Pancreas (tissue), 10 donors: ENCODE measurements around the gene BZW2. TPM values are rescaled to one million over a fixed set of nuclear protein-coding genes. Genes with fewer than 3 reads are reported as not detected.
A peak's percentile ranks its signal among the peaks of the same experiment; 100 is the strongest.
"Not testable (repeated sequence)": the region's sequence is repeated elsewhere in the genome, so short reads cannot be mapped to it uniquely, and the experiment has no call there.

Source experiments
- ATAC-seq, 4 donors: fragments of 200-7000 bp; cut with Tn5 transposase; one replicate each; pipeline versions ENCODE4 v1.8.0 to v1.9.1; 2020; ENCODE audit warnings: mild to moderate bottlenecking in 4 of 4, moderate library complexity in 4 of 4
- DNase-seq, 6 donors: peaks; one replicate each; pipeline ENCODE4 v3.0.0-alpha.2; 2020
- FAIRE-seq: peaks from 2 replicates; lab custom pipeline; 2012; peaks lifted over from hg19 to GRCh38; lab: Jason Lieb, UNC
- H3K27ac ChIP-seq, 4 donors: fragments of 200-600 bp; sonication (generic); 1 replicate in 3 of 4; 2 replicates in 1 of 4; pipeline versions ENCODE4 v1.5.0 to v1.8.0; 2020
- H3K27me3 ChIP-seq, 4 donors: fragments of 200-600 bp; one replicate each; pipeline ENCODE4 v1.8.0; 2021
- H3K36me3 ChIP-seq, 3 donors: fragments of 200-600 bp; sonication (generic) in 1 of 3; one replicate each; pipeline versions ENCODE4 v1.5.0 to v1.8.0; 2020 to 2021
- H3K4me1 ChIP-seq, 3 donors: fragments of 200-600 bp; one replicate each; pipeline ENCODE4 v1.8.0; 2021
- H3K4me3 ChIP-seq, 4 donors: fragments of 200-600 bp; sonication (generic) in 2 of 4; one replicate each; pipeline versions ENCODE4 v1.5.0 to v1.8.0; 2020 to 2021
- H3K9me3 ChIP-seq, 4 donors: fragments of 200-600 bp; one replicate each; pipeline ENCODE4 v1.8.0; 2021
- WGBS, 2 donors: extraction: QIAGEN DNeasy Blood & Tissue Kit; methylation state at CpG; one replicate each; pipeline ENCODE4 v1.1.7; 2013; 5-methylcytosine and 5-hydroxymethylcytosine counted together
- intact Hi-C, 3 donors: fragments of 100-400 bp; cut with DNase I; formaldehyde crosslinking; loops; one replicate each; pipeline versions ENCODE4 v1.11.1 to v1.14.2; 2022
- polyA plus RNA-seq, 2 donors: library from polyadenylated mRNA; stranded (reverse); fragments of 200-250 nt; gene quantifications; one replicate each; pipeline ENCODE4 v1.2.3, GENCODE V29; 2013
- total RNA-seq, 6 donors: library from RNA; stranded (reverse); fragmentation: NEBNext Ultra II Directional in 4 of 6; extraction: Animal tissue kit (Norgen Biotek cat#: 25700) in 4 of 6; gene quantifications; one replicate each; pipeline versions ENCODE4 v1.2.1 to v1.2.4, GENCODE V29; 2021 to 2023
- TF ChIP-seq, protein P1 (sequence below), 4 donors: fragments of 200-600 bp; sonication (generic) in 3 of 4; IDR thresholded peaks; one replicate each; pipeline versions ENCODE4 v1.5.0 to v1.8.0; 2021; ENCODE audit warnings: antibody characterized with exemption in 4 of 4
- donor health status: healthy with polysubstance abuse.
- donor health status: DM: no; HTN: no; CAD: no; lungs with moderate emphysema.
- donor health status: DM: no; HTN: no; CAD: no.
- donor health status: control.
- donor health status: control.
- donor health status: Bipolar disorder and iron deficiency.
- donor health status: DM: yes; HTN: yes; CAD: no.
- donor health status: DM: no; HTN: no; CAD: no.
- donor health status: DM: no; HTN: no; CAD: no.
- donor health status: DM: yes; HTN: yes; CAD: no.

Gene BZW2
- total and polyA plus RNA-seq, 8 donors = 10.5 to 29.9 (median 18.2) TPM

DNA sequence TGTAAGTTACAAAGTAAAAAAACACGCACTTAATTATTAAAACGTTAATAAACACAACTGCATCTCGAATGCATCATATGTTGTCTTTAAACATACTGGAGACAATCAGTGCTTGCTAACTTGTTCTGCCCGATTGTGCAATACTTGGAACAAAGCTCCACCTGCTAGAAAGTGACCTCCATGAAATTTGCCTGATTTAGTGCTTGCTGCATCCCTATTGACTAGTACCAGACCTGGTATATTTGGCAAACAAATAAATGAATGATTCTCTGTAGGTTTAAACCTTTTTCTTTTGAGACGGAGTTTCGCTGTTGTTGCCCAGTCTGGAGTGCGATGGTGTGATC, 6.2 kb downstream of the BZW2 start:
- TF ChIP-seq, protein P1, sequence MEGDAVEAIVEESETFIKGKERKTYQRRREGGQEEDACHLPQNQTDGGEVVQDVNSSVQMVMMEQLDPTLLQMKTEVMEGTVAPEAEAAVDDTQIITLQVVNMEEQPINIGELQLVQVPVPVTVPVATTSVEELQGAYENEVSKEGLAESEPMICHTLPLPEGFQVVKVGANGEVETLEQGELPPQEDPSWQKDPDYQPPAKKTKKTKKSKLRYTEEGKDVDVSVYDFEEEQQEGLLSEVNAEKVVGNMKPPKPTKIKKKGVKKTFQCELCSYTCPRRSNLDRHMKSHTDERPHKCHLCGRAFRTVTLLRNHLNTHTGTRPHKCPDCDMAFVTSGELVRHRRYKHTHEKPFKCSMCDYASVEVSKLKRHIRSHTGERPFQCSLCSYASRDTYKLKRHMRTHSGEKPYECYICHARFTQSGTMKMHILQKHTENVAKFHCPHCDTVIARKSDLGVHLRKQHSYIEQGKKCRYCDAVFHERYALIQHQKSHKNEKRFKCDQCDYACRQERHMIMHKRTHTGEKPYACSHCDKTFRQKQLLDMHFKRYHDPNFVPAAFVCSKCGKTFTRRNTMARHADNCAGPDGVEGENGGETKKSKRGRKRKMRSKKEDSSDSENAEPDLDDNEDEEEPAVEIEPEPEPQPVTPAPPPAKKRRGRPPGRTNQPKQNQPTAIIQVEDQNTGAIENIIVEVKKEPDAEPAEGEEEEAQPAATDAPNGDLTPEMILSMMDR (IDR thresholded peaks at IDR 0.05) = no peak
- ATAC-seq (peak in 3 of 4 donors; percentile 11 to 61 (median 55)), DNase-seq (no peak), FAIRE-seq (no peak)
- H3K27ac ChIP-seq = no peak overlapping the region
- H3K4me3 ChIP-seq = no peak overlapping the region
- H3K4me1 ChIP-seq = peaks cover 0 to 26% (median 14%) of the 10 kb centered on the region in 3 donors
- no peaks in the 10 kb centered on the region for H3K27me3 ChIP-seq
- no peaks in the 10 kb centered on the region for H3K36me3 ChIP-seq
- 74 to 76% methylated on average over 7 of the region's 7 CpGs for WGBS, 2 donors
- intact Hi-C loops = no loop called here
- no peaks in the 10 kb centered on the region for H3K9me3 ChIP-seq

DNA sequence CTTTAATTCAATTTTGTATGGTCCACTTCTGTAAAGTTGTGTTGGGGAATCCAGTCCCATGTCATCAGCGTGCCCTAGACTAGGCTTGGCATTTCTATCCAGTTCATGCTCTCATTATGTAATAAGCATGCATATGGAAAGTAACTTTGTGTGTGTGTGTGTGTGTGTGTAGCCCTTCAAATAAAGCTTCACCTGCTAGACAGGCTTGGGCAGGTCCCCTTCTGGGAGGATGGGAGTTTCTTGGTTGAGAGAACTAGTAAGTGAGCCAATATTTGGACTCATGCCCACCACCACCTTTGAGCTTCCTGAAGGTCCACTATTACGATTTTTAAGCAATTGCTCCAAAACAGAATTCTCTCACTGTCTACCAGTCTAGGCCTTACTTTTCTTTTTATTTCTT, 6.9 kb downstream of the BZW2 start:
- Histone ChIP-seq H3K4me3 (no peak overlapping the region), H3K4me1 (peaks cover 0 to 19% (median 9%) of the 10 kb centered on the region in 3 donors), H3K27me3 (no peaks in the 10 kb centered on the region), H3K36me3 (no peaks in the 10 kb centered on the region), H3K27ac (no peak overlapping the region), H3K9me3 (no peaks in the 10 kb centered on the region)
- ATAC-seq (peak; percentile 36 to 68 (median 59)), DNase-seq (peak in 4 of 6 donors; percentile 20 to 35 (median 34)), FAIRE-seq (no peak)
- intact Hi-C loops = no loop called here
- 46 to 60% methylated on average over 2 of the region's 2 CpGs for WGBS, 2 donors
- TF ChIP-seq, protein P1 (IDR thresholded peaks at IDR 0.05) = no peak

DNA sequence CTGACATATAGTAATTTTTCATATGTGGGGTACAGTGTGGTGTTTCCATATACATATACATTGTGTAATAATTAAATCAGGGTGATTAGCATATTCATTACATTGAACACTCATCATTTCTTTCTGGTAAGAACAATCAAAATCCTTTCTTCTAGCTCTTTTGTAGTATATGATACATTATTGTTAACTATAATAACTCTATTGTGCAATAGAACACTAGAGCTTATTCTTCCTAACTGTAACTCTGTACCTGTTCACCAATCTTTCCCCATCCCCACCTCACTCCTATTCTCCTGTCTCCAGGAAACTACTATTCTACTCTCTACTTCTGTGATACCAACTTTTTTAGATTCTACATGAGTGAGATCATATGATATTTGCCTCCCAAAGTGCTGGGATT, 9.4 kb downstream of the BZW2 start:
- Histone ChIP-seq H3K27ac (no peak overlapping the region), H3K27me3 (no peaks in the 10 kb centered on the region), H3K4me1 (peaks cover under 1 to 4% (median under 1%) of the 10 kb centered on the region in 3 donors), H3K36me3 (no peaks in the 10 kb centered on the region), H3K9me3 (no peaks in the 10 kb centered on the region), H3K4me3 (no peak overlapping the region)
- intact Hi-C loops = no loop called here
- no peak for DNase-seq
- TF ChIP-seq, protein P1 (IDR thresholded peaks at IDR 0.05) = no peak
- FAIRE-seq = no peak
- ATAC-seq = no peak

DNA sequence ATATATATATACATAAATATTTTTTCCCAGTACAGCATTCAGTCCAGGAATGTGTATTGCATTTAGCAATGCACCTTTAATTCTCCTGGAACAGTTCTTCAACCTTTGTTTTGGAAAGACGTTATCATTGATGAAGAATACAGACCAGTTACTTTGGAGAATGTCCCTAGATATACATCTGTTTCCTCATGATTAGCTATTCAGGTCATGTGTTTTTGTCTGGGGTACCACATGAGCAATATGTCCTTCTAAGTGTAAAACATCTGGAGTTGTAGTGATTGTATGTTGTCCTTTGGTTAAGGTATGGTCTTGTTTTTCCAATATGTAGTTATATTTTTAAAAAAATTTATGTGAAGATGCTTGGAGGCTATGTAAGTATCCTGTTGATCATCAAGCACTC, 10.2 kb downstream of the BZW2 start:
- no peak overlapping the region for H3K4me3 ChIP-seq
- TF ChIP-seq, protein P1 (IDR thresholded peaks at IDR 0.05) = no peak
- H3K27me3 ChIP-seq = no peaks in the 10 kb centered on the region
- no peak for DNase-seq
- H3K9me3 ChIP-seq = no peaks in the 10 kb centered on the region
- peaks cover 5 to 10% (median 8%) of the 10 kb centered on the region in 3 donors for H3K4me1 ChIP-seq
- intact Hi-C loops = no loop called here
- WGBS, 2 donors = 67 to 68% methylated on average over 1 of the region's 1 CpG
- no peak for FAIRE-seq
- H3K36me3 ChIP-seq = no peaks in the 10 kb centered on the region
- H3K27ac ChIP-seq = no peak overlapping the region
- no peak for ATAC-seq

DNA sequence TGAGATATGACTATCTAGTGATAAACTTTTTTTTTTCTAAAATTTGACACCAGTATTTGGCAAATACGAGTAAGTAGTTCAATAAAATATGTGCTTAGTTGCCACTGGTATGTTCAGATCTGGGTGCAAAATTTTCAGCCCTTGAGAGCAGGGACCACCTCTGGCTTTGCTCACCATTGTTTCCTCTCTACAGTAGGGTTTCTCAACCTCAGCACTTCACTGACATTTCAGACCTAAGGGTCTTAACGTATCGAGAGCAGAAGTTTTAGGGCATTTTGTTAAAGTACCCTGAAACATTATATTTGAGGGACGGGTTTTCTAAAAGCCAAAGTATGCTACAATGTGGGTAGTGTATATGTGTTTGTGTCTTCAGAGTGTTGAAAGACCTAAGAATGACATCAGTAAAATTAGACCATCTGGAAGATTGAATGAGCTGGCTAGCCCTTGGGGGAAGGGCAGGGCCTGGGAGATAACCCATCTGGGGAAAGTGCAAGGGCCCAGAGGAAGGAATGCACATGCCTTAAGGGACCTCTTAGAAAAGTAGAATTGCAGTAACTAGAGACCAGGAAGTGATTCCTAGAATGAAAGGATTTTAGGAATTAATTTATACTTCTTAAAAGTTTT, 11.8 kb downstream of the BZW2 start:
- TF ChIP-seq, protein P1 (IDR thresholded peaks at IDR 0.05) = no peak
- 71 to 76% methylated on average over 4 of the region's 4 CpGs for WGBS, 2 donors

DNA sequence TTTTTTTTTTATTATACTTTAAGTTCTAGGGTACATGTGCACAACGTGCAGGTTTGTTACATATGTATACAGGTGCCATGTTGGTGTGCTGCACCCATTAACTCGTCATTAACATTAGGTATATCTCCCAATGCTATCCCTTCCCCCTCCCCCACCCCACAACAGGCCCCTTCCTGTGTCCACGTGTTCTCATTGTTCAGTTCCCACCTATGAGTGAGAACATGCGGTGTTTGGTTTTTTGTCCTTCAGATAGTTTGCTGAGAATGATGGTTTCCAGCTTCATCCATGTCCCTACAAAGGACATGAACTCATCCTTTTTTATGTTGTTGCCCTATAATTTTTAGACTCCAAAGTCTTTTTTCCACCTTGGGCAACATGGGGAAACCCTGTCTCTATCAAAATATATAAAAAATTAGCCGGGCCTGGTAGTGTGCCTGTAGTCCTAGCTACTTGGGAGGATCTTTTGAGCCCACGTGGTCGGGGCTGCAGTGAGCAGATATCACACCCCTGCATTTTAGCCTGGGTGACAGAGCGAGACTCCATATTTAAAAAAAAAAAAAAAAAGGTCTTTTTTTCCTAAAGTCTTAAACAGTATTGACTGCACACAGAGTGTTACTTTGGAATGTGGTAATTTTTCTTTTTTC, 14.0 kb downstream of the BZW2 start:
- DNase-seq, H3K27me3 ChIP-seq, FAIRE-seq, H3K9me3 ChIP-seq, ATAC-seq, H3K27ac ChIP-seq, H3K36me3 ChIP-seq, H3K4me3 ChIP-seq, intact Hi-C loops: not testable (repeated sequence)
- peaks cover 5 to 11% (median 10%) of the 10 kb centered on the region in 3 donors for H3K4me1 ChIP-seq
- 90 to 95% methylated on average over 8 of the region's 8 CpGs for WGBS, 2 donors

More for the DNA sequence above, 11.8 kb downstream of the BZW2 start:
- Histone ChIP-seq H3K36me3 (no peaks in the 10 kb centered on the region), H3K27me3 (no peaks in the 10 kb centered on the region), H3K9me3 (no peaks in the 10 kb centered on the region), H3K4me1 (peaks cover 5 to 13% (median 11%) of the 10 kb centered on the region in 3 donors), H3K4me3 (no peak overlapping the region), H3K27ac (no peak overlapping the region)
- intact Hi-C loops = no loop called here
- FAIRE-seq (no peak), DNase-seq (peak in 3 of 6 donors; percentile 34 to 36 (median 35)), ATAC-seq (peak; percentile 66 to 83 (median 76))
